ENCODE data around the gene CPTP. TPM values are rescaled to one million over a fixed set of nuclear protein-coding genes. Genes with fewer than 3 reads are reported as not detected.

Gene CPTP
- total and polyA plus RNA-seq, 2 of the 13 experiments (the other 11 are each of a cell fraction or from before 2014, with no cell fraction given) = 5.5 to 9.3 TPM

GRCh38 chr1:1358433-1359271 is 34.0 kb downstream of the CPTP start, which contains the start of gene MXRA8 (continued):
- TF ChIP-seq AHDC1 (CRISPR knock-in tag; IDR thresholded peaks at IDR 0.05; ENCODE audit: borderline replicate concordance) (no peak), THAP11 (CRISPR knock-in tag; IDR thresholded peaks at IDR 0.05) (peak; percentile 76), TFAP4 (IDR thresholded peaks at IDR 0.05; ENCODE audit: borderline replicate concordance, low read depth) (no peak), RFXANK (CRISPR knock-in tag; IDR thresholded peaks at IDR 0.05) (no peak), ZNF333 (CRISPR knock-in tag; IDR thresholded peaks at IDR 0.05; ENCODE audit: borderline replicate concordance) (peak; percentile 56; the same call in 1 of the 2 replicates), ZNF839 (CRISPR knock-in tag; IDR thresholded peaks at IDR 0.05; ENCODE audit: borderline replicate concordance) (no peak), MAX (IDR thresholded peaks at IDR 0.05) (peak; percentile 79), ZNF775 (CRISPR knock-in tag; IDR thresholded peaks at IDR 0.05; ENCODE audit: borderline replicate concordance) (no peak), ZNF563 (CRISPR knock-in tag; IDR thresholded peaks at IDR 0.05) (peak; percentile 64; the same call in 1 of the 2 replicates), KAT2B (IDR thresholded peaks at IDR 0.05; ENCODE audit: borderline replicate concordance, low read depth, low read length) (no peak), CREBL2 (CRISPR knock-in tag; IDR thresholded peaks at IDR 0.05; ENCODE audit: borderline replicate concordance) (no peak), ETS1 (CRISPR knock-in tag; IDR thresholded peaks at IDR 0.05) (no peak), FOXJ3 (CRISPR knock-in tag; IDR thresholded peaks at IDR 0.05; ENCODE audit: borderline replicate concordance) (no peak), SCMH1 (CRISPR knock-in tag; IDR thresholded peaks at IDR 0.05; ENCODE audit: borderline replicate concordance) (no peak), ZZZ3 (CRISPR knock-in tag; IDR thresholded peaks at IDR 0.05; ENCODE audit: borderline replicate concordance) (no peak), ZNF331 (CRISPR knock-in tag; IDR thresholded peaks at IDR 0.05) (no peak; the same call in 1 of the 2 replicates), WIZ (CRISPR knock-in tag; IDR thresholded peaks at IDR 0.05) (no peak), ZNF512 (CRISPR knock-in tag; IDR thresholded peaks at IDR 0.05) (no peak), CBX1 (IDR thresholded peaks at IDR 0.05; ENCODE audit: low read depth) (no peak)
